Right lobe of liver (tissue), 6 donors: Measurements from ENCODE around the gene ANKS1B. TPM values are rescaled to one million over a fixed set of nuclear protein-coding genes. Genes with fewer than 3 reads are reported as not detected.

Experiments
- ATAC-seq, 4 donors: fragments of 200-7000 bp; cut with Tn5 transposase; one replicate each; pipeline ENCODE4 v1.9.1; 2020; ENCODE audit warnings: mild to moderate bottlenecking in 4 of 4, moderate library complexity in 4 of 4
- DNase-seq, 3 donors: peaks; one replicate each; pipeline ENCODE4 v3.0.0-alpha.2; 2020
- H3K27ac ChIP-seq, 3 donors: fragments of 200-600 bp; one replicate each; pipeline ENCODE4 v1.8.0; 2022
- H3K27me3 ChIP-seq, 2 donors: fragments of 200-600 bp; one replicate each; pipeline ENCODE4 v1.8.0; 2022
- H3K36me3 ChIP-seq, 4 donors: fragments of 200-600 bp; sonication (generic) in 1 of 4; one replicate each; pipeline versions ENCODE4 v1.5.1 to v1.8.0; 2017 to 2022; ENCODE audit warnings: control low read depth in 1 of 4
- H3K4me1 ChIP-seq, 4 donors: fragments of 200-600 bp; sonication (generic) in 1 of 4; one replicate each; pipeline versions ENCODE4 v1.5.1 to v1.8.0; 2017 to 2022; ENCODE audit warnings: control low read depth in 1 of 4
- H3K4me3 ChIP-seq, 3 donors: fragments of 200-600 bp; one replicate each; pipeline ENCODE4 v1.8.0; 2022
- H3K9me3 ChIP-seq, 4 donors: fragments of 200-600 bp; sonication (generic) in 1 of 4; one replicate each; pipeline versions ENCODE4 v1.5.1 to v1.8.0; 2017 to 2022; ENCODE audit warnings: control low read depth in 1 of 4
- CTCF ChIP-seq, 4 donors: fragments of 200-600 bp in 3 of 4; fragments of 450-650 bp in 1 of 4; IDR thresholded peaks; one replicate each; pipeline versions ENCODE4 v1.5.1 to v1.8.0; 2016 to 2022; ENCODE audit warnings: antibody characterized with exemption in 4 of 4, mild to moderate bottlenecking in 2 of 4
- POLR2A ChIP-seq: fragments of 450-650 bp; IDR thresholded peaks from one replicate; pipeline ENCODE4 v1.6.1; 2017; ENCODE audit warnings: antibody characterized with exemption, mild to moderate bottlenecking
- WGBS: methylation state at CpG from one replicate; pipeline ENCODE4 v1.1.6; 2018; ENCODE audit warnings: low coverage, low lambda C conversion rate; ENCODE audit not compliant: insufficient coverage; ENCODE audit errors: missing lambda C conversion rate; 5-methylcytosine and 5-hydroxymethylcytosine counted together
- intact Hi-C, 2 donors: fragments of 100-400 bp; cut with DNase I; formaldehyde crosslinking; loops; one replicate each; pipeline versions ENCODE4 v1.11.2 to v1.14.1; 2022
- total RNA-seq, 6 experiments: library from RNA; depleted of rRNA in 2 of 6; stranded (reverse); fragments of >200 nt in 2 of 6; fragmentation: NEBNext Ultra II Directional in 3 of 6; extraction: Animal tissue kit (Norgen Biotek cat#: 25700) in 3 of 6; gene quantifications; one replicate each; pipeline versions ENCODE4 v1.1.0 to v1.2.4, GENCODE V29; 2016 to 2023
- donor health status: DM: no; HTN: yes; CAD: no.
- donor health status: DM: no; HTN: no; CAD: no.
- donor health status: DM: no; HTN: no; CAD: no.
- donor health status: DM: no; HTN: yes; CAD: no.
- donor health status: DM: no; HTN: yes; CAD: no.

ANKS1B gene
- total RNA-seq, 6 experiments from 2014 or later: 0.17 to 1.9 (median 0.44) TPM; not detected in 1

- no peak for TF ChIP-seq POLR2A
- TF ChIP-seq CTCF (IDR thresholded peaks at IDR 0.05): no peak
- ATAC-seq (no peak), DNase-seq (no peak)
- Histone ChIP-seq H3K9me3 (no peaks in the 10 kb centered on the region), H3K4me1 (no peaks in the 10 kb centered on the region), H3K27me3 (no peaks in the 10 kb centered on the region), H3K36me3 (no peaks in the 10 kb centered on the region), H3K27ac (no peak overlapping the region), H3K4me3 (no peak overlapping the region)
- WGBS: 88% methylated on average over 1 of the region's 5 CpGs
- intact Hi-C loops: no loop called here
Observed at GRCh38 chr12:99917711-99918402, 66.9 kb downstream of the ANKS1B start.

GRCh38 chr12:99916555-99916954 lies 68.2 kb downstream of the ANKS1B start:
- Histone ChIP-seq H3K27me3 (no peaks in the 10 kb centered on the region), H3K27ac (no peak overlapping the region), H3K4me1 (no peaks in the 10 kb centered on the region), H3K36me3 (no peaks in the 10 kb centered on the region), H3K4me3 (no peak overlapping the region), H3K9me3 (no peaks in the 10 kb centered on the region)
- ATAC-seq (no peak), DNase-seq (no peak)
- no peak for TF ChIP-seq CTCF (IDR thresholded peaks at IDR 0.05)
- TF ChIP-seq POLR2A: no peak
- WGBS: 44% methylated on average over 3 of the region's 3 CpGs
- intact Hi-C loops: no loop called here

- no peak for DNase-seq
- intact Hi-C loops: no loop called here
- peak in 2 of 4 donors; percentile 46 to 65 for ATAC-seq
Observed at GRCh38 chr12:99915251-99916082, 69.3 kb downstream of the ANKS1B start.

GRCh38 chr12:99914206-99914605 lies 70.5 kb downstream of the ANKS1B start:
- TF ChIP-seq POLR2A (no peak), CTCF (IDR thresholded peaks at IDR 0.05) (no peak)
- Histone ChIP-seq H3K27ac (no peak overlapping the region), H3K4me1 (no peaks in the 10 kb centered on the region), H3K4me3 (no peak overlapping the region), H3K9me3 (no peaks in the 10 kb centered on the region), H3K27me3 (no peaks in the 10 kb centered on the region), H3K36me3 (no peaks in the 10 kb centered on the region)
- 53% methylated on average over 1 of the region's 1 CpG for WGBS
- no peak for DNase-seq
- ATAC-seq: no peak
- intact Hi-C loops: no loop called here

More at GRCh38 chr12:99915251-99916082, 69.3 kb downstream of the ANKS1B start:
- Histone ChIP-seq H3K4me3 (no peak overlapping the region), H3K9me3 (no peaks in the 10 kb centered on the region), H3K36me3 (no peaks in the 10 kb centered on the region), H3K27ac (no peak overlapping the region), H3K4me1 (no peaks in the 10 kb centered on the region), H3K27me3 (no peaks in the 10 kb centered on the region)
- 63% methylated on average over 6 of the region's 6 CpGs for WGBS
- no peak for TF ChIP-seq POLR2A
- no peak for TF ChIP-seq CTCF (IDR thresholded peaks at IDR 0.05)
